DND-41 (cell line): ENCODE measurements around the gene TIAL1.

Experiments
- ATAC-seq: fragments of 200-7000 bp; cut with Tn5 transposase; 3 replicates; pipeline ENCODE4 v1.9.1; 2021; ENCODE audit warnings: low read depth; ENCODE audit not compliant: insufficient read depth
- DNase-seq: peaks from one replicate; pipeline ENCODE4 v3.0.0-alpha.2; 2020
- H2AFZ ChIP-seq: 2 replicates; pipeline ENCODE4 v1.6.0; 2012; ENCODE audit warnings: low read depth, low read length
- H3K27ac ChIP-seq: 2 replicates; pipeline ENCODE4 v1.5.1; 2012; ENCODE audit warnings: low read length, inconsistent platforms
- H3K27me3 ChIP-seq: fragments of 200-600 bp; sonication (generic); 2 replicates; pipeline ENCODE4 v1.6.0; 2012; ENCODE audit warnings: low read length, mild to moderate bottlenecking, inconsistent platforms; ENCODE audit not compliant: insufficient read depth, poor library complexity
- H3K36me3 ChIP-seq: 2 replicates; pipeline ENCODE4 v1.5.1; 2012; ENCODE audit warnings: low read length, inconsistent platforms; ENCODE audit not compliant: insufficient read depth
- H3K4me1 ChIP-seq: 2 replicates; pipeline ENCODE4 v1.5.1; 2012; ENCODE audit warnings: mild to moderate bottlenecking, low read length; ENCODE audit not compliant: insufficient read depth
- H3K4me2 ChIP-seq: 2 replicates; pipeline ENCODE4 v1.6.0; 2012; ENCODE audit warnings: mild to moderate bottlenecking, moderate library complexity, low read length, inconsistent platforms; ENCODE audit not compliant: insufficient read depth
- H3K4me3 ChIP-seq, 2 experiments: fragments of 200-600 bp in 1 of 2; shearing (Covaris generic) in 1 of 2; 2 replicates each; pipeline ENCODE4 v1.5.1; 2012 to 2016; ENCODE audit warnings: inconsistent platforms in 2 of 2, low read length in 2 of 2, mild to moderate bottlenecking in 2 of 2, low read depth in 1 of 2, moderate library complexity in 1 of 2
- H3K79me2 ChIP-seq: 2 replicates; pipeline ENCODE4 v1.6.0; 2012; ENCODE audit warnings: low read length, inconsistent platforms; ENCODE audit not compliant: insufficient read depth
- H3K9ac ChIP-seq: 2 replicates; pipeline ENCODE4 v1.6.0; 2012; ENCODE audit warnings: low read depth, mild to moderate bottlenecking, inconsistent platforms, low read length, moderate library complexity
- H3K9me3 ChIP-seq: 2 replicates; pipeline ENCODE4 v1.5.1; 2012; ENCODE audit warnings: low read length, moderate library complexity, mild to moderate bottlenecking, inconsistent platforms; ENCODE audit not compliant: insufficient read depth, severe bottlenecking
- H4K20me1 ChIP-seq: 2 replicates; pipeline ENCODE4 v1.6.0; 2012; ENCODE audit warnings: low read length; ENCODE audit not compliant: insufficient read depth
- EZH2 ChIP-seq: IDR thresholded peaks from 3 replicates; pipeline ENCODE4 v1.6.1; 2012; ENCODE audit warnings: borderline replicate concordance, low read depth, mild to moderate bottlenecking, moderate library complexity, low read length, inconsistent platforms; ENCODE audit not compliant: severe bottlenecking
- TF ChIP-seq, protein P1 (sequence below): IDR thresholded peaks from 2 replicates; pipeline ENCODE4 v1.5.1; 2012; ENCODE audit warnings: borderline replicate concordance, low read length, moderate library complexity, mild to moderate bottlenecking; ENCODE audit not compliant: poor library complexity, severe bottlenecking; ENCODE audit errors: extremely low read depth

The TIAL1 gene

DNA sequence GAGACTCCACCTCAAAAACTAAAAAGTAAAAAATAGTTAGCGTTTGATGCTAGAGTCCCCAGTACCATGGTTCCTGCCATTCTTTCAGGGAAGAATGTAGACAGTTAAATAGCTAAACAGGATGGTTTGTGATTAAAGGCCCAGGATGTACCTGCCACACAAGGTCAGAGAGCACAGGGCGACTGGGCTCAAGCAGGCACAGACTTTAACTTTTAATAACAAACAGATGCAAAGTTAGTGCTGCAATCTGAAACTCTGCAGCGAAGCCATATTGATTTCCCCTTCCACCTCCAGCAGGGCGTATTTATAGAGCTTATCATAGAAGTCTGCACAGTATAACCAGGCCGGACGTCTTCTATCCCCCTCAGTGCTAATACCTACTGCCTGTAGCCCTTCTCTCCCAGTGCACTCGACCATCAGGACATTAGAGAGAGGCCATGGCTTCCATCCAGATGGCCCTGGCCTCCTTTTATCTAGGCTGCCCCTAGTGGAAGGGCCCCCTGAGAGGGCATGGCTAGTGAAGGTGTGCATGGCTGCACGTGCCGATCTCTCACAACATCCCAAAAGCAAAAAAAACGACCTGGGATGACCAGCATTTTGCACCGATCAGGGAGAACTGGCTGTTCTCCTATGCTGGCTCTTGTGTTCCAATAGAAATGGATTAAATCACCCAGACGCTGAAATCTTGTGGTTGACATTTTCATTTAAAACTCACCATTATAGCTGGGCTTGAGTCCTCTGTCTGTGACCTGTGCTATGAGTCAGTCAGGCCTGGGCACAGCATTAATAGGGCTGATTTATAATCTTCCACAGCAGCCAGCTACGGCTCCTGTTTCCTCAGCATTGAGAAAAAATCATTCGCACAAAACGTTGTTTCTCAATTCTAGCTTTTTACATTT is 46.8 kb upstream of the TIAL1 start:
- H3K4me2 ChIP-seq: no peak overlapping the region
- H3K4me1 ChIP-seq: no peaks in the 10 kb centered on the region
- no peak for TF ChIP-seq EZH2
- TF ChIP-seq, protein P1, sequence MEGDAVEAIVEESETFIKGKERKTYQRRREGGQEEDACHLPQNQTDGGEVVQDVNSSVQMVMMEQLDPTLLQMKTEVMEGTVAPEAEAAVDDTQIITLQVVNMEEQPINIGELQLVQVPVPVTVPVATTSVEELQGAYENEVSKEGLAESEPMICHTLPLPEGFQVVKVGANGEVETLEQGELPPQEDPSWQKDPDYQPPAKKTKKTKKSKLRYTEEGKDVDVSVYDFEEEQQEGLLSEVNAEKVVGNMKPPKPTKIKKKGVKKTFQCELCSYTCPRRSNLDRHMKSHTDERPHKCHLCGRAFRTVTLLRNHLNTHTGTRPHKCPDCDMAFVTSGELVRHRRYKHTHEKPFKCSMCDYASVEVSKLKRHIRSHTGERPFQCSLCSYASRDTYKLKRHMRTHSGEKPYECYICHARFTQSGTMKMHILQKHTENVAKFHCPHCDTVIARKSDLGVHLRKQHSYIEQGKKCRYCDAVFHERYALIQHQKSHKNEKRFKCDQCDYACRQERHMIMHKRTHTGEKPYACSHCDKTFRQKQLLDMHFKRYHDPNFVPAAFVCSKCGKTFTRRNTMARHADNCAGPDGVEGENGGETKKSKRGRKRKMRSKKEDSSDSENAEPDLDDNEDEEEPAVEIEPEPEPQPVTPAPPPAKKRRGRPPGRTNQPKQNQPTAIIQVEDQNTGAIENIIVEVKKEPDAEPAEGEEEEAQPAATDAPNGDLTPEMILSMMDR: no peak
- H3K36me3 ChIP-seq: no peaks in the 10 kb centered on the region
- H3K27ac ChIP-seq: no peak overlapping the region
- no peaks in the 10 kb centered on the region for H3K79me2 ChIP-seq
- DNase-seq (no peak), ATAC-seq (no peak)
- H3K27me3 ChIP-seq: peaks cover 5% of the 10 kb centered on the region
- no peak overlapping the region for H3K9ac ChIP-seq
- no peaks in the 10 kb centered on the region for H4K20me1 ChIP-seq
- no peak overlapping the region for H3K4me3 ChIP-seq
- H2AFZ ChIP-seq: no peak overlapping the region
- peaks cover 5% of the 10 kb centered on the region for H3K9me3 ChIP-seq

DNA sequence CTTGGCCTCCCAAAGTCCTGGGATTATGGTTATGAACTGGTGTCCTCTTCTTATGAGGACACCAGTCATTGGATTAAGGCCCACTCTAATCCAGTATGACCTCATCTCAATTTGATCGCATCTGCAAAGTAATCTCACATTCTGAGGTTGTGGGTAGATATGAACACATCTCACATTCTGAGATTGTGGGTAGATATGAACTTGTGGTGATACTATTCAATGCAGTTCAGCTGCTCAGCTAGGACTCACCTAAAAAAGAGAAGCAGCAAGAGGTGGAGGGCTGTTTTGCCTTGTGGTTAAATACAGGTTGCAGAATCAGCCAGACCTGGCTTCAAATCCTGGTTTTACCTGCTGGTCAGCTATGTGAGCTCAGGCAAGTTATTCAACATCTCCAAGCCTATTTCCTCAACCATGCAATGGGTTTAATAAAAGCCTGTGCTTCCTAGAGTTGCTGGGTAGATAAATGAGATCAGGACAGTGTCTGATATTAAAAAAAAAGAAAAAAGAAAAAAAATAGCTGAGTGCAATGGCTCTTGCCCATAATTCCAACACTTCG is 45.9 kb upstream of the TIAL1 start:
- Histone ChIP-seq H3K9me3 (peaks cover 5% of the 10 kb centered on the region), H3K27me3 (peaks cover 5% of the 10 kb centered on the region), H3K4me2 (no peak overlapping the region), H3K9ac (no peak overlapping the region), H3K79me2 (no peaks in the 10 kb centered on the region), H4K20me1 (no peaks in the 10 kb centered on the region), H3K4me1 (no peaks in the 10 kb centered on the region), H3K4me3 (no peak overlapping the region), H2AFZ (no peak overlapping the region), H3K27ac (no peak overlapping the region), H3K36me3 (no peaks in the 10 kb centered on the region)
- ATAC-seq: peak; percentile 86
- TF ChIP-seq, protein P1: no peak
- TF ChIP-seq EZH2: no peak
- no peak for DNase-seq

DNA sequence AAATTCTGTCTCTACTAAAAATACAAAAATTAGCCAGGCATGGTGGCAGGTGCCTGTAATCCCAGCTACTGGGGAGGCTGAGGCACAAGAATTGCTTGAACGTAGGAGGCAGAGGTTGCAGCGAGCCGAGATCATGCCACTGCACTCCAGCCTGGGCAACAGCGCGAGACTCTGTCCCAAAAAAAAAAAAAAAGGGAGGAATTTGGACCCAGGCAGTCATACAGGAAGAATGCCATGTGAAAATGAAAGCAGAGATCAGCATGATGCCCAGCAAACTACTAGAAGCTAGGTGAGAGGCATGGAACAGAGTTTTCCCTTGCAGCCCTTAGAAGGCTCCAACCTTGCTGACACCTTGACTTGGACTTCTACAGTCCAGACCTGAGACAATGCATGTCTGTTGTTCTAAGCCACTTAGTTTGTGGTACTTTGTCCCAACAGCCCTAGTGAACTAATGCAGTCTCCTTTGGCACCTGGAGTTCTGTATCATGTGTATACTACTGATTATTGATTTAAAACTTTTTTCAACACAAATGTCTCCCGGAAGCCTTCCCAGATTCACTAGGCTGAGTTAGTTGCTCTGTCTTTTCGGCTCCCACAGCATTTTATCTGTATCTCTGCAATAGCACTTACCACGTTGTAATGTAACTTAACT is 44.2 kb upstream of the TIAL1 start:
- Histone ChIP-seq H2AFZ (no peak overlapping the region; the same call in 1 of the 2 replicates), H3K4me1 (no peaks in the 10 kb centered on the region), H3K27ac (no peak overlapping the region), H3K9ac (no peak overlapping the region), H3K36me3 (no peaks in the 10 kb centered on the region), H3K4me3 (no peak overlapping the region), H3K79me2 (no peaks in the 10 kb centered on the region), H3K9me3 (peaks cover 5% of the 10 kb centered on the region), H3K27me3 (peaks cover 5% of the 10 kb centered on the region), H4K20me1 (no peaks in the 10 kb centered on the region), H3K4me2 (no peak overlapping the region)
- no peak for DNase-seq
- no peak for ATAC-seq
- TF ChIP-seq, protein P1: no peak
- TF ChIP-seq EZH2: no peak
